ENCODE results near the gene GPRC5C. TPM values are rescaled to one million over a fixed set of nuclear protein-coding genes. Genes with fewer than 3 reads are reported as not detected.
A peak's percentile ranks its signal among the peaks of the same experiment; 100 is the strongest.

GPRC5C gene
- total RNA-seq, 1 donor: 0.43 TPM

DNA sequence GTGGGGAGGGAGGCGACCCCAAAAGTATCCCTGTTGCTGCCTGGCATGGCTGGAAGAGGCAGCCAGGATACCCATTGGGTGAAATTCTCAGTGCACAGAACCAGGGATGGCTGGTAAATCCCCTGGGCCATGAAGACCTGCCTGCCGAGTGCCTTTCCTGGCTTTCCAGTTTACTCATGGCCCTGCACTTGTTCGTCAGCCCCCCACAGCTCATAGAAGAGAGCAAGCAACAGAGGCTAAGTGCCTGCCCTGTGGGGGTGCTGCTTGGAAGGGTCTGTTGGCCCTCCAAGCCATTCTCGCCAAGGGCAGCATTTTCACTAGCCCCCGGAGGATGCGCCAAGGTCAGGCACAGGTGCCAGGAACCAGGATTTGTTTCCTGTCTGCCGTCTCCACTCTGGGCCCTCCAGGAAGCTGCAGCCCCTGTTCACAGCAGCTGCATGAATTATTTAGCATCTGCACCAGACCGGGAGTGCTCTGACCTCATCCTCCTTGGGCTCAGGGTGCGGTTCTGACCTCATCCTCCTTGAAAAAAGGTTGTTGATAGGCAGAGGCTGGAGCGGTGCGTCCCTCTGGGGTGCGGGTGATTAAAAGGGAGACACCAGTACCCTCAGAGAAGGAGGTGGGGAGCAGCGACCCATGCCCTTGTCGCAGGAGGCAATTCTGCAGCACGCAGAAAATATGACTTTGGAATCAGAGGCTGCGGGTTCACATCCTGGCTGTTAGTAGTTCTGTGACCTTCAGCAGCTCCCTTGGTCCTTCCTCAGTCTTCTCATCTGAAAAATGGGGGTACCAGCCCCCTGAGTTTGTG, 20.3 kb downstream of the GPRC5C start:
- H3K4me3 ChIP-seq (ENCODE audit: low read depth, low read length): no peak overlapping the region
- TF ChIP-seq, protein P1, sequence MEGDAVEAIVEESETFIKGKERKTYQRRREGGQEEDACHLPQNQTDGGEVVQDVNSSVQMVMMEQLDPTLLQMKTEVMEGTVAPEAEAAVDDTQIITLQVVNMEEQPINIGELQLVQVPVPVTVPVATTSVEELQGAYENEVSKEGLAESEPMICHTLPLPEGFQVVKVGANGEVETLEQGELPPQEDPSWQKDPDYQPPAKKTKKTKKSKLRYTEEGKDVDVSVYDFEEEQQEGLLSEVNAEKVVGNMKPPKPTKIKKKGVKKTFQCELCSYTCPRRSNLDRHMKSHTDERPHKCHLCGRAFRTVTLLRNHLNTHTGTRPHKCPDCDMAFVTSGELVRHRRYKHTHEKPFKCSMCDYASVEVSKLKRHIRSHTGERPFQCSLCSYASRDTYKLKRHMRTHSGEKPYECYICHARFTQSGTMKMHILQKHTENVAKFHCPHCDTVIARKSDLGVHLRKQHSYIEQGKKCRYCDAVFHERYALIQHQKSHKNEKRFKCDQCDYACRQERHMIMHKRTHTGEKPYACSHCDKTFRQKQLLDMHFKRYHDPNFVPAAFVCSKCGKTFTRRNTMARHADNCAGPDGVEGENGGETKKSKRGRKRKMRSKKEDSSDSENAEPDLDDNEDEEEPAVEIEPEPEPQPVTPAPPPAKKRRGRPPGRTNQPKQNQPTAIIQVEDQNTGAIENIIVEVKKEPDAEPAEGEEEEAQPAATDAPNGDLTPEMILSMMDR (IDR thresholded peaks at IDR 0.05; ENCODE audit: insufficient read depth, low read depth, low read length): no peak
- DNase-seq (ENCODE audit: low read depth): no peak

DNA sequence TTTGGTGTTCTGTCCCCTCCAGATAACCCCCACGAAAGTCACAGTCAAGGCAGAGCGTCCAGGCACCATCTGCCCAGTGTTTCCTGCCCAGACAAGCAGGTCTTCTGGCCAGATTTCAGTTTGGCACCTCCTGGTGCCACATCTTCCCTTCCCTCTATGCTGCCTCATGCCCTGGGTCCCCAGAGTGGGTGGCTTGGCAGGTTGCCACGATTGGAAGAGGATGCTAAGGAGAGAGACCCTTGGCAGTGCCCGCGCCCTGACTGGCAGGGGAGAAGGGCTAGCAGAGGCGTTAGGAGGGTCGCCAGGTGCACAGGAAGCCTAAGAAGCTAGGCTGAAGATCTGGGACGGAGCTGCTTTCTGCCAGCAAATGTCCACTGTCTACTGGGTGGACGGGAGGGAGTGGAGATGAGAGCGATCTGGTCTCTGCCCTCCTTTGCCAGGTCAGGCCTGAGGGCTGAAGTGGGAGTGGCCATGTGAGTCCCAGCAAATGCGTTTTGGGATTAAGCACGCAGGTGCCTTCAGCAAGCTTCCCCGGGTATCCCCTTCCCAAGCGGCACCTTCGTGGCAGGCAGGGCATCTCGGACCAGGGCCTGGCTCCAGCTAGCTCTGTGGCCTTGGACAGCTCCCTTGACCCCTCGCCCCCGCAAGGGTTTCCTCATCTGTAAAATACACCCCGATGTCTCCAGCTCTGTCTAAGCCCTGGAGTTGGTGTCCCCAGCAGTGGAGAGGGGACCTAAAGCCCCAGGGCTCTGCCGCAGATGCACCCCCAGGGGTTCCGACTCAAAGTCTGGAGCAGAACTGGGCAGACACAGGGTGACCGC, 21.2 kb downstream of the GPRC5C start:
- H3K4me3 ChIP-seq (ENCODE audit: low read depth, low read length): peak overlapping the region; percentile 10
- no peak for DNase-seq (ENCODE audit: low read depth)
- TF ChIP-seq, protein P1 (IDR thresholded peaks at IDR 0.05; ENCODE audit: insufficient read depth, low read depth, low read length): no peak

DNA sequence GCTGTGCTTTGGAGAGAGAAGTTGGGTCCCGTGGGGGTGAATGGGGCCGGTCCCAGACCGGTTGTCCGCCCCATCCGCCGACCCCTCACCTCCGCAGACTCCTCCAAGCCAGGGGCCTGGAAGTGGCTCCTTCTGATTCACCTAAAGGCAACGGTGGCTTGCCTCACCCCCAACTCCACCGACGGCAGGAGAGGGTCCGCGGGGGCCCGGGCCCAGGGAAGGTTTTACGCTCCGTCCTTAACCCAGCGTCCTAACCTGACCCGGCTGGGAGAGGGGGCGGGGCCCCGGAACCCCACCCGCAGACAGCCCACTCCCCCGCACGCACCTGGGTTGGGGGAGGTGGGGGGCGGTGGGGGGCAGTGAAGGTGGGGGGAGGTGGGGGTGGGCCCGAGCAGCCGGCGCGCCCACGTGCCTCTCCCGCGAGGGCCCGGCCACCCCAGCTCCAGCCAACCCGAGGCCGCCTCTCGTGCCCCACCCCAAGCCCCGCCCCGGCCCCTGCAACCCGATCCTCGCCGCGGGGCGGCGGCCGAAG, 21.8 kb downstream of the GPRC5C start:
- TF ChIP-seq, protein P1 (IDR thresholded peaks at IDR 0.05; ENCODE audit: insufficient read depth, low read depth, low read length): no peak
- DNase-seq (ENCODE audit: low read depth): no peak
- peak overlapping the region; percentile 10 for H3K4me3 ChIP-seq (ENCODE audit: low read depth, low read length)

DNA sequence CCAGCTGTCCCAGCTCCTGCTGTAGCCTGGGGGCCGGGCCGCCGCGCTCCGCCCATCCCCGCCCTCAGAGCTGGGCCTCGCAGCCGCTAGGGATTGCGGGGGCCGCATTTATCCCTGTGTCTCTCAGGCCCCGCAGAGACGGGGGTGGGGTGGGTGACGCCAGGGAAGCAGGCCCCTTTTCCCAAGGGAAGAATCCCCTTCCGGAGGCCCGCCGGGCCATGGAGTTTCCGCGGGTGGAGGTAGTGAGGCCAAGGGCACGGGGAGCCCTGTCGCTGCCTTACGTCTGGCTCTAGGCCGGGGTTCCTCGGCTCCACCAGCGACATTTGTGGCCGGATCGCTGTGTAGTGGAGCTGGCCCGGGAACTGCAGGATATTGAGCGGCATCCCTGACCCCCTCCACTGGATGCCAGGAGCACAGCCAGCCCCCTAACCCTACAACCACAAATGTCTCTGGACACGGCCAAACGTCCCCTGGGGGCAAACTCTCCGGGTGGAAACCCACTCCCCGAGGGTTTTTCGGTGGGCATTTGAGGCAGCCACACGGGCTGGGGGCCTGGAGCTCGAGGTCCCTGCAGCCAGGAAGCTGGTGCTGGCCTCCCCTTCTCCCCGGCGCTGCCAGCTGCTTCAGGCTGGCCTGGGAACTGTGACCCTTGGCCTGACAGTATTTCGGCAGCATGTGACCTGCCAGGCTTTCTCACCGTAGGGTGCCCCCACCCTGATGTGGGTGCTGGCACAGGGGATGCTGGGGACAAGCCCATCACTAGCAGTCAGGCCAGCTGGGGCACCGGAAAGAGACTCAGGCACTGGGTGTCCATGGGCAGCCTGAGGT, 22.5 kb downstream of the GPRC5C start:
- TF ChIP-seq, protein P1 (IDR thresholded peaks at IDR 0.05; ENCODE audit: insufficient read depth, low read depth, low read length): no peak
- peak overlapping the region; percentile 48 for H3K4me3 ChIP-seq (ENCODE audit: low read depth, low read length)
- peak; percentile 71 for DNase-seq (ENCODE audit: low read depth)

DNA sequence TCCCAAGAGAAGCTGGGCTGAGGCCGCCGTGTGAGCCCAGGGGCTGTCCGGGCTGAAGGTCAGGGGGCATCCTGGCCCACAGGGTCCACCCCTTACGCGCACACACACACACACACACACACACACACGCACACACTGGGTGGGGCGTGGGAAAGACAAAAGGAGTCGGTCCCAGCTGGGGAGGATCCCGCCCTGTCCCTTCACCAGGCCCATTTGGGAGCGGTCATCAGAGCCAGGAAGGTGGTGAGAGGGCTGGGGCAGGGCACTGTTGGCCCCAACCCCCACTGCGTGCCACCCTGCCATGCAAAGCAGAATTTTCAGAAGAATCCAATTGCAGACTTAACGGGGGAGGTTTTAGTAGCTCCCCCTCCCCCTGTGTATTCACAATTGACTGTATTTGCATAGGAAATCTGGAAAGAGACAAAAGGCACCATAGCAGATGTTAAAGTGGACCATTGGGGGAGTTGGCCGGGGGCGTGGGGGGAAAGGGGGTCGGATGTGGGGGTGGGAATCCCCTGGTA, 23.2 kb downstream of the GPRC5C start:
- H3K4me3 ChIP-seq (ENCODE audit: low read depth, low read length): no peak overlapping the region
- DNase-seq (ENCODE audit: low read depth): no peak
- TF ChIP-seq, protein P1 (IDR thresholded peaks at IDR 0.05; ENCODE audit: insufficient read depth, low read depth, low read length): no peak

DNA sequence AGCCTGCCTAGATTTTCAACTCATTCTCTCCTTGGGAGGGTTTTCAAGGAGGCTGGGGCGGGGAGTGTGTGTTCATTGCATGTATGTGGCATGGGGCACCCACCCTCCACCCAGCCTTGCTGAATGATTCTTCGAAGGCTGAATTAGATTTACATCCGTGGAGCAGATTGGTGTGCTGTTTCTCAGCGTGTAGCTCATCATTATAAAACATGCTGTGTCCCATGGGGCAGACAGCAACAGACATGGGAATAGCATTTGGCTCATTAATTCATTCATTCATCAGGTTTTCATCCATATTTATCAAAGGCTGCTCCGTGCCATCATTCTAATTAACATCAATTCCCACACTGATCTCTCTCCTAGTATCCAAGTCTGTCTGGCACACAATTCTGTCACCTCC, 23.9 kb downstream of the GPRC5C start:
- no peak for DNase-seq (ENCODE audit: low read depth)
- no peak overlapping the region for H3K4me3 ChIP-seq (ENCODE audit: low read depth, low read length)
- TF ChIP-seq, protein P1 (IDR thresholded peaks at IDR 0.05; ENCODE audit: insufficient read depth, low read depth, low read length): no peak

Data from fibroblast of villous mesenchyme (primary cell).